ENCODE results near the gene RBM39. TPM values are rescaled to one million over a fixed set of nuclear protein-coding genes. Genes with fewer than 3 reads are reported as not detected.
"Not testable (repeated sequence)": the region's sequence is repeated elsewhere in the genome, so short reads cannot be mapped to it uniquely, and the experiment has no call there.

RBM39 gene
- total RNA-seq, 1 donor from 2014 or later = 288 TPM

DNA sequence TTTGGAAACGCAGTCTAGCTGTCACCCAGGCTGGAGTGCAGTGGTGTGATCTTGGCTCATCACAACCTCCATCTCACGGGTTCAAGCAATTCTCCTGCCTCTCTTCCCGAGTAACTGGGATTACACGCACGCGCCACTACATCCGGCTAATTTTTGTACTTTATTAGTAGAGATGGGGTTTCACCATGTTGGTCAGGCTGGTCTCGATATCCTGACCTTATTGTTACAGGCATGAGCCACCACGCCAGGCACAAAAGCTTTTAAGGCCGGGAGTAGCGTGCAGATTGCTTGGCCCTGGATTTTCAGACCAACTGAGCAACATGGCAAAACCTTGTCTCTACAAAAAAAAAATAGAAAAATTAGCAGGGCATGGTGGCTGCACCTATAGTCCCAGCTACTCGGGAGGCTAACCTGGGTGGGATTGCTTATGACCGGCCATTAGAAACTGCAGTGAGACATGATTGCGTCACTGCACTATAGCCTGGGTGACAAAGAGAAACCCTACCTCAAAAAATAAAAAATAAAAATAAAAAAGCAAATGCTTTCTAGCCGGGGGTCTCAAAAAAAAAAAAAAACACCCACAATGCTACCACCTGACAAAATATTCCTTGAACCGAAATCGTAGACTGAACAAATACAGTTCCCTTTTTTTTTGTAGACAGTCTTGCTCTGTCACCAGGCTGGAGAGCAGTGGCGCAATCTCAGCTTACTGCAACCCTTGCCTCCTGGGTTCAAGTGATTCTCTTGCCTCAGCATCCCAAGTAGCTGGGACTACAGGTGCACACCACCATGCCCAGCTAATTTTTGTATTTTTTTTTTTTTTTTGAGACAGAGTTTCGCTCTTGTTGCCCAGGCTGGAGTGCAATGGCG lies 15.0 kb downstream of the RBM39 start:
- DNase-seq (ENCODE audit: low spot score) = no peak

DNA sequence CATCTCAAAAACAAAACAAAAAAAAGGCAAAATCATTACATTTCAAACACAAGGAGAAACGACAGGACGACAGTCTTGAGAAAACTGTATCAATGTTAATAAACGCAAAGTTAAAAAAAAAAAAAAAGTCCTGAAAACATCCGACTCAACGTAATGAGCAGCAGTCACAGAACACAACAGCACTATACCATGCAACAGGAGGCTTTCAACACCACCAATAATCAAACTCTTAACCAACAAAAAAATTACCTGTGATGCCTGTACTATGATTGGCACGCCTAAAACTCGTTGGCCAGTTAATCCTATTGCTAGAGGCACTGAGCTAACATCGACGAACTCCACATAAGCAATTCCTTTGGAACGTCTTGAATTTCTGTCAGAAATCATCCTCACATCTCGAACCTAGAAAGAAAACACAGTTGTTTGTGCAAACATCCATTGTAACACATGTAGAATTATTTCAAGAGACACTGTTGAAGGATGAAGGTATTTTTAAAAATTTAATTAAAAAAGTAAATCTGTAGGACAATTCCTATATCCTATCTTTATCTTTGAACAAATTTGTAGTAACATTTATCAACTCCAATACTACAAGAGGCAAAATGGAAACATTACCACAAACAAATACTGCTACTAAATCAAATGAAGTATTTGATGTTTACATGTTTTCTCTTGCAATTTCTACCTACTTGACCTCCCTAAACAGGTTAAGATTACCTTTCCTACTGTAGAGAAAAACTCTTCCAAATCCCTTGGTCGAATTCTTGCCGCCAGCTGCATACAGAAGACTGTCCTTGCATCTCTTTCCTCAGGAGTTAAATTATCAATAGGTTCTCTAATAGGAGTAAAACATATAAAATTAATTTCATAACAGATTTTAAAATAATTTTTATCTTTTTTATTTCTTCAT lies 17.5 kb downstream of the RBM39 start:
- no peak for DNase-seq (ENCODE audit: low spot score)

DNA sequence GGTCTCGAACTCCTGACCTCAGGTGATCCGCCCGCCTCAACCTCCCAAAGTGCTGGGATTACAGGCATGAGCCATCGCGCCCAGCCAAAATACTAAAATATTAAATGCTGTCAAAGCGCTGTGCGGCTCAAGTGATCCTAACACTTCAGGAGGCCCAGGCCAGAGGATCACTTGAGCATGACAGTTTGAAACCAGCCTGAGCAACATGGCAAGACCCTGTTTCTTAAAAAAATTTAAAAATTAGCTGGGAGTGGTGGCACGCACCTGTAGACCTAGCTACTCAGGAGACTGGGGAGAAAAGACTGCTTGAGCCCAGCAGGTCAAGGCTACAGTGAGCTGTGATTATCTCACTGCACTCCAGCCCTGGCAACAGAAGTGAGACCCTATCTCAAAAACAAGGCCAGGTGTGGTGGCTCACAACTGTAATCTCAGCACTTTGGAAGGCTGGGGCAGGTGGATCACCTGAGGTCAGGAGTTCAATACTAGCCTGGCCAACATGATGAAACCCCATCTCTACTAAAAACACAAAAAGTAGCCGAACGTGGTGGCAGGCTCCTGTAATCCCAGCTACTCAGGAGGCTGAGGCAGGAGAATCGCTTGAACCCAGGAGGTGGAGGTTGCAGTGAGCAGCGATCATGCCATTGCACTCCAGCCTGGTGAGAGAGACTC lies 18.3 kb downstream of the RBM39 start:
- not testable (repeated sequence) for DNase-seq (ENCODE audit: low spot score)

DNA sequence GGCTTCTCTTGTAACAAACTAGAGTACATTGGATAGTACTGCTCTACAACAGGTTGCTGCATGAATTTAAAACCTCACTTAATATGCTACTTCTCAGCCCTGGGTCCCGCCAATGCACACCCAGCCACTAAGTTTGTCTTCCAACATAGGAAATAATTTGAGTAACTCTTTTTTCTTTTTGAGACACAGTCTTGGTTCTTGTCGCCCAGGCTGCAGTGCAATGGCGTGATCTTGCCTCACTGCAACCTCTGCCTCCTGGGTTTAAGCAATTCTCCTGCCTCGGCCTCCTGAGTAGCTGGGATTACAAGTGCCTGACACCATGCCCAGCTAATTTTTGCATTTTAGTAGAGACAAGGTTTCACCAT lies 18.8 kb downstream of the RBM39 start:
- DNase-seq (ENCODE audit: low spot score) = not testable (repeated sequence)

GRCh38 chr20:35721621-35722020 lies 20.4 kb downstream of the RBM39 start:
- no peak for DNase-seq (ENCODE audit: low spot score)

GRCh38 chr20:35721219-35721618 lies 20.8 kb downstream of the RBM39 start:
- no peak for DNase-seq (ENCODE audit: low spot score)

GRCh38 chr20:35720165-35721123 lies 21.6 kb downstream of the RBM39 start:
- DNase-seq (ENCODE audit: low spot score) = no peak

DNA sequence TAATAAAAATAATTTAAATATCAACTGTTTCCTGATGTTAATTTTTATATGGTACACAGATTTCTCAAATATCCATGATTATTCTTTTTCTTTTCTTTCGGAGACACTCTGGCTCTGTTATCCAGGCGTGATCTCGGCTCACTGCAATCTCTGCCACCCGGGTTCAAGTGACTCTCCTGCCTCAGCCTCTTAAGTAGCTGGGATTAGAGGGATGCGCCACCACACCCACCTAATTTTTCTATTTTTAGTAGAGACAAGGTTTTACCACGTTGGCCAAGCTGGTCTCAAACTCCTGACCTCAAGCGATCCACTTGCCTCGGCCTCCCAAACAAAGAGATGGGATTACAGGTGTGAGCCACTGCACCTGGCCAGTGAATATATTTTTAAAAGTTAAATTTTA lies 22.3 kb downstream of the RBM39 start:
- DNase-seq (ENCODE audit: low spot score) = no peak

- DNase-seq (ENCODE audit: low spot score) = no peak
Observed at GRCh38 chr20:35718972-35719635, 23.0 kb downstream of the RBM39 start.

DNA sequence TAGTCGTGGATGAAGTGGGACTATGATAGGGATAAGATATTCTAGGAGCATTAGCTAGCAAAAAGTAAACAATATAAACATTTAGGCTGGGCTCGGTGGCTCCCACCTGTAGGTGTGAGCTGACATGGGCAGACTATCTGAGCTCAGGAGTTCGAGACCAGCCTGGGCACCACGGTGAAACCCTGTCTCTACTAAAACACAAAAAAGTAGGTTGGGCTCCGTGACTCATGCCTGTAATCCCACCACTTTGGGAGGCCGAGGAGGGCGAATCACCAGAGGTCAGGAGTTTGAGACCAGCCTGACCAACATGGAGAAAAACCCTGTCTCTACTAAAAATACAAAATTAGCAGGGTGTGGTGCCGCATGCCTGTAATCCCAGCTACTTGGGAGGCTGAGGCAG lies 23.7 kb downstream of the RBM39 start:
- DNase-seq (ENCODE audit: low spot score) = not testable (repeated sequence)

DNA sequence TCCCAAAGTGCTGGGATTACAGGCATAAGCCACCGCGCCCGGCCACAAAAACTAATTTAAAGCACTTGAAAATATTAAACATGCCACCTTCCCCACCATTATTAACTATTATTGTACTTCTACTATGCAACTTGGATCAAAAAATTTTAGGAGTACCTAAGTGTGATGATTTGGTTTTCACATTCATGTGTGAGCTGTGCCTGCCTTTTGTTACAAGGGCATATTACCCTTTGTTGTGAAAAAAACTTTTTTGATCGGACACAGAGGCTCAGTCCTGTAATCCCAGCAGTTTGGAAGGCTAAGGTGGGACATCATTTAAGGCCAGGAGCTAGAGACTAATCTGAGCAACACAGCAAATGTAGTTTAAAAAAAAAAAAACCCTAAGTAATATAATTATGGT lies 25.7 kb downstream of the RBM39 start:
- DNase-seq (ENCODE audit: low spot score) = no peak

- no peak for DNase-seq (ENCODE audit: low spot score)
Observed at GRCh38 chr20:35715652-35716051, 26.4 kb downstream of the RBM39 start.

DNA sequence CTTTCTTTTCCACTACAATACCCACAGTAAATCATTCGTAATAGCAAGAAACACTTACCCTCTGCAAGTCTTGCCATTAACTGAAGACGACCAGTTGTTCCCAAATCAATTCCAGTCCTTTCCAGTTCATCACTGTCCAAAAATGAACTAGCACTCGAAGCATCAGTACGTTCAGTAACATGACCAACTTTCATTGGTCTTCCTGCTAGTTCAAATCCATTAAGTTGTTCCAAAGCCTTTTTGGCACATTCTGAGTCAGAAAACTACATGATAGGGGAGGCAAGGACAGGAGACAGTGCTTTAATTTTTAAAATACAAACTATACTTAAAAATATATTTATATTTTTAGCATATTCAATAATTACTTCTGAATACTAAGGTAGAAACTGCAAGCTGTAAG lies 27.9 kb downstream of the RBM39 start:
- DNase-seq (ENCODE audit: low spot score) = no peak

DNA sequence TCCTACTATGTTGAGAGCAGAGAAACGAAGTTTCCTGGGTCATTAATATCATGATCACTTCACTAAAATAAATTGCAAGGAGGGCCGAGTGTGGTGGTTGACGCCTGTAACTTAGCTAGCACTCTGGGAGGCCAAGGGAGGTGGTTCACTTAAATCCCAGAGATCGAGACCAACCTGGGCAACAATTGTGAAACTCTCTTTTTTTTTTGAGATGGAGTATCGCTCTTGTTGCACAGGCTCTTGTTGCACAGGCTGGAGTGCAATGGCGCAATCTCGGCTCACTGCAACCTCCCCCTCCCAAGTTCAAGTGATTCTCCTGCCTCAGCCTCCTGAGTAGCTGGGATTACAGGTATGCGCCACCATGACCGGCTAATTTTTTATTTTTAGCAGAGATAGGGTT lies 28.9 kb downstream of the RBM39 start:
- not testable (repeated sequence) for DNase-seq (ENCODE audit: low spot score)

DNA sequence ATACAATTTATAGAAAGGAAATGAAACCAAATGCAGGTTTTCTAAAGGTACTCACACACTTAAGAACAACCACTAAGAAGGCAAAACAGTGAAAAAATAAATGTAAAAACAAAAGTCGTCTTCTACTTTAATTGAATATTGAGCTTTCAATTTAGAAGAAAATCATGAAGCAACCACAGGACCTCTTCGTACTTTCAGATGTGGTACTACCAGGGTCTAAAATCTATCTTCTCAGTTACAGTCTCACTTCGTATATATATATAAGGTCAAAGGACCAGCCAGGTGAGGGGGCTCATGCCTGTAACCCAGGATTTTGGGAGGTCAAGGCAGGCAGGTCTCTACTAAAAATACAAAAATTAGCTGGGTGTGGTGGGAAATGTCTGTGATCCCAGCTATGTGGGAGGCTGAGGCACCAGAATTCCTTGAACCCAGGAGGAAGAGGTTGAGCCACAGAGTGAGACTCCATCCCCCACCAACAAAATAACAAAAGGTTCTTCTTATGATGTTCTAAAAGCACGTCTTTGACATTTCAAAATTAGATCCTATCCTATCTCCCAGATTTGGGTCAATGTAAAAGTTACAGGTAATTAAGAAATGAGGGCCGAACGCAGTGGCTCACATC lies 30.4 kb downstream of the RBM39 start:
- no peak for DNase-seq (ENCODE audit: low spot score)

DNA sequence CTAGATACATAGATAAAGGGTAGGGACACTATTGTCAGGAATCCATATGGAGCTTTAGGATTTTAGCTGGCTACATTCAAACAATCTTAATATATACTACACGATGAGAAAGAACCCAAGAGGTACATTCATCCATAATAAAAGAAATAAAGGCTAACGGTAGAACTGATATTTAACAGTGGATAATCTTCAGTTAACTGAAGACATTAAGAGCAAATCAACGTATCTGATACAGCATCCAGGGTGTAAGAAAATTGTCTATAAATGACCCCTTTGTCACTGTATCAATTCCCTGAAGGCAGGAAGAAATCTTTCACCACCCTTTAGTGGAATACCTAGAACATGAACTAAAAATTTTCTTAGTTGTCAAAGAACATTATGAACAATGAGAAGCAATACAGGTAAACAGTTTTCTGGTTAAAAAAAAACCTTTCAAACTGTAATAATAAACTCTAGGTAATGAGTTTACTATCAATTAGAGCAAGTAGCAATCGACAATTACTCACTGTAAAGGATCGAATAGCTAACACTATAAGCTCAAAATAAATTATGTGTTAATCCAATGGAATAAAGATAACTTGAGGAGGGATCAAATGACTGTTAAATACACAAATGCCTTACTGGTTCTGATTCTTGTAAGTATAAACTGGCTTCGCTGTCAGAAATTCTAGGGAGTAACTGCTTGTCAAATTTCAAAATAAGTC lies 31.0 kb downstream of the RBM39 start:
- no peak for DNase-seq (ENCODE audit: low spot score)

DNA sequence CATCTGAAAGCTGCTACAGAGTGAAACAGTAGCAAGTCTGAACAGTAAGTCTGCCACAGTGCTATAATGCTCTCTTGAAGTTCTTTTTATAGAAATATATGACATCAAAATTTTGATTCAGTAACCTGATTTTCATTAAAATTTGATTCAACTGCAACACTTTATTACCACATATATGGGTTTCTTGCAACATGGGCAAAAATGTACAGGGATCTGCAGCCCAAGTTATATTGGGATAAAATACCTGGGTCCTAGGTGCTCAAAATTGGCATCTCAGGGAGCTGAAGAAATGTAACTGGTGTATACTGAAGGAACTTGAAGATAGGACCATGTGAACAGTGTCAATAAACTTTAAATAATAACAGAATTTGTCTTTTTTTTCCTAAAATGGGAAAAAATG lies 32.0 kb downstream of the RBM39 start:
- DNase-seq (ENCODE audit: low spot score) = no peak

DNA sequence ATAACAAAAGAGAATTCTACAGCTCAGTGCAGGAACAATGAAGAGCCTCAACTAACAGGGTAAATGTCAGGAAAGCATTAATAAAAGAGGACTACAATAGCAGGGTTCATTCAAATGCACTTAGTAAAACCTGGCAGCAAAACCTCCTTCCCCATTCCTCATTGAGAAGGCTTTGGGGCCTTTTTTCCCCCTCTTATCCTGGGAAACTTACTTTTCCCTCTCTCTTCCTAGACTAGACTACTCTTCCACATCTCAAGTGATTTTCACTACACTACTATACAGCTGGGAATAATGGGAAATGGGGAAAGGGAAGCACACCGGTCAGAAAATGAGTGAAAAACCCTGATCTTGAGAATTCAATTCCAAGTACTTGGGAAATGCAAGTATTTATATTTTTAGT lies 32.8 kb downstream of the RBM39 start:
- DNase-seq (ENCODE audit: low spot score) = no peak

- no peak for DNase-seq (ENCODE audit: low spot score)
Observed at GRCh38 chr20:35708502-35708901, 33.6 kb downstream of the RBM39 start.

Measured in mucosa of gallbladder (tissue), 1 donor.